K562 (cell line): ENCODE measurements around the gene ANO3. TPM values are rescaled to one million over a fixed set of nuclear protein-coding genes. Genes with fewer than 3 reads are reported as not detected.

Source experiments
- ATAC-seq: fragments of 200-7000 bp; cut with Tn5 transposase; 3 replicates; pipeline ENCODE4 v1.9.1; 2020; ENCODE audit warnings: moderate library complexity
- BruUV-seq: library from RNA; stranded (reverse); fragments of 400-500 nt; replicated peaks from 2 replicates; lab custom pipeline; 2021; lab: Mats Ljungman, UMichigan
- CTCF ChIA-PET: fragments of 300-600 bp; formaldehyde crosslinking; extraction: SDS; loops from one replicate; lab custom pipeline; 2021; ENCODE audit warnings: low intra/inter-chr PET ratio; lab: Yijun Ruan, JAX
- POLR2A ChIA-PET: fragments of 300-600, 350-650 bp; sonication (Branson Sonifier 250); formaldehyde crosslinking; extraction: SDS; loops from one replicate; lab custom pipeline; 2021; ENCODE audit warnings: antibody characterized with exemption, inconsistent platforms; lab: Yijun Ruan, JAX
- DNase-seq, 4 experiments: peaks; one replicate each; pipeline versions ENCODE4 v3.0.0 to v3.0.0-alpha.2; 2011 to 2018; ENCODE audit warnings: low spot score in 3 of 4, mixed read lengths in 3 of 4; ENCODE audit errors: extremely low read depth in 1 of 4
- FAIRE-seq: peaks from 2 replicates; lab custom pipeline; 2011; peaks lifted over from hg19 to GRCh38; lab: Jason Lieb, UNC
- H2AFZ ChIP-seq: 2 replicates; pipeline ENCODE4 v1.6.0; 2011; ENCODE audit warnings: low read depth, low read length, control low read depth, inconsistent platforms
- H3K27ac ChIP-seq: fragments of 200-600 bp; 3 replicates; pipeline ENCODE4 v1.8.0; 2011; ENCODE audit warnings: low read depth, mild to moderate bottlenecking, control low read depth, inconsistent platforms, low read length, moderate library complexity, mixed read lengths; ENCODE audit errors: extremely low read depth
- H3K27me3 ChIP-seq, 2 experiments: fragments of 300-600 bp in 1 of 2; 2 replicates in 1 of 2; 3 replicates in 1 of 2; pipeline versions ENCODE4 v1.6.0 to v1.8.0; 2011; ENCODE audit warnings: inconsistent platforms in 2 of 2, low read length in 2 of 2, mild to moderate bottlenecking in 1 of 2, mixed read lengths in 1 of 2, moderate library complexity in 1 of 2; ENCODE audit not compliant: control insufficient read depth in 2 of 2, insufficient read depth in 2 of 2
- H3K36me3 ChIP-seq: fragments of 300-600 bp; 3 replicates; pipeline ENCODE4 v1.8.0; 2011; ENCODE audit warnings: mild to moderate bottlenecking, low read length, inconsistent platforms; ENCODE audit not compliant: control insufficient read depth, insufficient read depth
- H3K4me1 ChIP-seq, 2 experiments: fragments of 200-600 bp in 1 of 2; replicated peaks in 1 of 2; 2 replicates in 1 of 2; 3 replicates in 1 of 2; pipeline versions ENCODE4 v1.5.1 to v1.8.0; 2011; ENCODE audit warnings: inconsistent platforms in 2 of 2, low read length in 2 of 2, mild to moderate bottlenecking in 1 of 2, mixed read lengths in 1 of 2, moderate library complexity in 1 of 2; ENCODE audit not compliant: control insufficient read depth in 2 of 2, insufficient read depth in 2 of 2
- H3K4me2 ChIP-seq: 2 replicates; pipeline ENCODE4 v1.6.1; 2011; ENCODE audit warnings: low read length, control low read depth, inconsistent platforms, mixed read lengths; ENCODE audit not compliant: insufficient read depth
- H3K4me3 ChIP-seq: fragments of 200-600 bp; sonication (generic), shearing (Covaris generic); 2 replicates; pipeline ENCODE4 v1.5.1; 2016; ENCODE audit warnings: control low read depth, inconsistent platforms
- H3K79me2 ChIP-seq: fragments of 200-600 bp; 3 replicates; pipeline ENCODE4 v1.8.0; 2011; ENCODE audit warnings: low read length, inconsistent platforms; ENCODE audit not compliant: control insufficient read depth, insufficient read depth
- H3K9ac ChIP-seq, 2 experiments: 2 replicates each; pipeline versions ENCODE4 v1.6.0 to v1.6.1; 2011; ENCODE audit warnings: low read depth in 2 of 2, low read length in 2 of 2, control low read depth in 1 of 2, inconsistent platforms in 1 of 2, mild to moderate bottlenecking in 1 of 2, mixed read lengths in 1 of 2; ENCODE audit not compliant: insufficient read depth in 1 of 2
- H3K9me1 ChIP-seq: one replicate; pipeline ENCODE4 v1.6.0; 2011; ENCODE audit warnings: inconsistent platforms, mild to moderate bottlenecking, low read length, moderate library complexity; ENCODE audit not compliant: control insufficient read depth, insufficient read depth
- H3K9me3 ChIP-seq: replicated peaks from 2 replicates; pipeline ENCODE4 v1.5.1; 2011; ENCODE audit warnings: low read depth, low read length, inconsistent platforms; ENCODE audit not compliant: control insufficient read depth, insufficient read depth
- H4K20me1 ChIP-seq: replicated peaks from 2 replicates; pipeline ENCODE4 v1.6.1; 2011; ENCODE audit warnings: low read length, inconsistent platforms, mixed read lengths; ENCODE audit not compliant: control insufficient read depth, insufficient read depth
- ATF1 ChIP-seq, 2 experiments: fragments of 450-650 bp in 1 of 2; IDR thresholded peaks; 2 replicates each; pipeline ENCODE4 v1.6.1; 2016; ENCODE audit warnings: missing compliant biosample characterization in 1 of 2, missing genetic modification characterization in 1 of 2
- CLOCK ChIP-seq: fragments of 250-450 bp; sonication (Bioruptor Pico); IDR thresholded peaks from 2 replicates; pipeline ENCODE4 v1.4.0; 2020; ENCODE audit warnings: mild to moderate bottlenecking, moderate library complexity, borderline replicate concordance
- CTBP1 ChIP-seq: fragments of 450-650 bp; IDR thresholded peaks from 2 replicates; pipeline ENCODE4 v1.6.1; 2016; ENCODE audit warnings: borderline replicate concordance
- DEAF1 ChIP-seq: fragments of 450-650 bp; formaldehyde crosslinking; IDR thresholded peaks from 2 replicates; pipeline ENCODE4 v1.4.0; 2020; ENCODE audit warnings: mild to moderate bottlenecking, moderate library complexity
- EZH2 ChIP-seq: IDR thresholded peaks from 2 replicates; pipeline ENCODE4 v1.6.1; 2012; ENCODE audit warnings: low read depth, mild to moderate bottlenecking, inconsistent platforms, low read length, borderline replicate concordance
- KAT2B ChIP-seq: IDR thresholded peaks from one replicate; pipeline ENCODE4 v1.6.1; 2012; ENCODE audit warnings: low read depth, mild to moderate bottlenecking, control low read depth, inconsistent platforms, low read length, moderate library complexity
- KDM4B ChIP-seq, 2 experiments: fragments of 450-650 bp in 1 of 2; sonication (generic) in 1 of 2; IDR thresholded peaks; 2 replicates each; pipeline ENCODE4 v1.6.1; 2016 to 2017; ENCODE audit warnings: borderline replicate concordance in 2 of 2, antibody characterized with exemption in 1 of 2, low read depth in 1 of 2, mild to moderate bottlenecking in 1 of 2
- L3MBTL2 ChIP-seq: fragments of 450-650 bp; IDR thresholded peaks from 2 replicates; pipeline ENCODE4 v1.6.1; 2016; ENCODE audit warnings: mild to moderate bottlenecking, moderate library complexity
- PHTF2 ChIP-seq: fragments of 250-450 bp; sonication (Bioruptor Pico); IDR thresholded peaks from 2 replicates; pipeline ENCODE4 v1.5.0; 2021; ENCODE audit warnings: mild to moderate bottlenecking
- TCF7 ChIP-seq: sonication (generic); IDR thresholded peaks from 2 replicates; pipeline ENCODE4 v1.6.1; 2016; ENCODE audit warnings: antibody characterized with exemption, borderline replicate concordance
- WHSC1 ChIP-seq: IDR thresholded peaks from one replicate; pipeline ENCODE4 v1.6.1; 2012; ENCODE audit warnings: low read length, control low read depth, inconsistent platforms
- ZBTB7A ChIP-seq: IDR thresholded peaks from 2 replicates; pipeline ENCODE4 v1.6.1; 2011; ENCODE audit warnings: low read depth, mild to moderate bottlenecking, low read length, moderate library complexity, borderline replicate concordance; ENCODE audit not compliant: control insufficient read depth
- ZBTB8A ChIP-seq: fragments of 450-650 bp; IDR thresholded peaks from 2 replicates; pipeline ENCODE4 v1.6.1; 2018; ENCODE audit warnings: mild to moderate bottlenecking, moderate library complexity; ENCODE audit not compliant: partially characterized antibody
- ZMIZ1 ChIP-seq, 2 experiments: fragments of 150-350 bp in 1 of 2; IDR thresholded peaks; 2 replicates each; pipeline ENCODE4 v1.6.1; 2012 to 2016; ENCODE audit warnings: low read depth in 2 of 2, low read length in 2 of 2, mild to moderate bottlenecking in 1 of 2, moderate library complexity in 1 of 2
- ZNF830 ChIP-seq: fragments of 250-450 bp; sonication (Bioruptor Pico); IDR thresholded peaks from 2 replicates; pipeline ENCODE4 v1.5.0; 2021; ENCODE audit warnings: mild to moderate bottlenecking
- WGBS: fragments of 100-300 bp; shearing (Covaris generic); methylation state at CpG from one replicate; pipeline ENCODE4 v1.1.6; 2016; ENCODE audit warnings: low coverage, mixed read lengths; ENCODE audit not compliant: insufficient coverage; ENCODE audit errors: missing lambda C conversion rate; 5-methylcytosine and 5-hydroxymethylcytosine counted together
- in situ Hi-C: fragments of 300-500 bp; cut with MboI; formaldehyde crosslinking; loops from 4 replicates; pipeline ENCODE4 v1.15.0; 2018; ENCODE audit warnings: inconsistent platforms, mixed read lengths
- intact Hi-C: fragments of 100-400 bp; cut with micrococcal nuclease; formaldehyde crosslinking; loops from 2 replicates; pipeline ENCODE4 v1.14.2; 2022
- polyA plus RNA-seq, 8 experiments: library from polyadenylated mRNA; depleted of rRNA in 4 of 8; stranded (reverse) in 5 of 8; unstranded in 3 of 8; fragments of >200 nt; fragmentation: Nextera tagmentation in 2 of 8; fragmentation: Illumina TruSeq in 1 of 8; extraction: Ambion mirVana in 2 of 8; extraction: Trizol in 1 of 8; gene quantifications; 2 replicates each; pipeline versions ENCODE4 v1.2.1 to v1.2.3, GENCODE V29; 2011 to 2014; ENCODE audit warnings: inconsistent platforms in 1 of 8, missing spikeins in 1 of 8
- total RNA-seq, 7 experiments: library from RNA; depleted of rRNA in 6 of 7; stranded (reverse); fragments of >200 nt in 6 of 7; fragmentation: Illumina TruSeq in 2 of 7; extraction: Trizol in 2 of 7; gene quantifications; 2 replicates each; pipeline versions ENCODE4 v1.2.1 to v1.2.3, GENCODE V29; 2011 to 2021; ENCODE audit warnings: low replicate concordance in 1 of 7

ANO3 gene
- total and polyA plus RNA-seq, 9 of the 15 experiments (the other 6 are each of a cell fraction or from before 2014, with no cell fraction given), result 0.01 to 0.13 (median 0.04) TPM; not detected in 1

- BruUV-seq, result no TSS peak
- WGBS, result 0% methylated on average over 2 of the region's 2 CpGs
- no peaks in the 10 kb centered on the region for H4K20me1 ChIP-seq
- CTCF ChIA-PET, result no interaction called here
- ATAC-seq (no peak), DNase-seq (no peak), FAIRE-seq (no peak)
- no peak overlapping the region for H3K4me3 ChIP-seq
- H3K4me2 ChIP-seq, result no peak overlapping the region
- no peaks in the 10 kb centered on the region for H3K36me3 ChIP-seq
- intact Hi-C loops, result no loop called here
- H3K9me1 ChIP-seq, result no peaks in the 10 kb centered on the region
- no peaks in the 10 kb centered on the region for H3K4me1 ChIP-seq
- H2AFZ ChIP-seq, result no peak overlapping the region
- H3K27ac ChIP-seq, result no peak overlapping the region
- no peak overlapping the region for H3K9ac ChIP-seq
- H3K9me3 ChIP-seq, result no peaks in the 10 kb centered on the region
- POLR2A ChIA-PET, result no interaction called here
- H3K79me2 ChIP-seq, result no peaks in the 10 kb centered on the region
- in situ Hi-C loops, result no loop called here
- H3K27me3 ChIP-seq, result no peaks in the 10 kb centered on the region
- TF ChIP-seq TCF7 (no peak), WHSC1 (no peak), ZMIZ1 (IDR thresholded peaks at IDR 0.05; ENCODE audit: low read depth in 2 of 2, low read length in 2 of 2) (no peak), CLOCK (CRISPR knock-in tag) (no peak), ZBTB8A (no peak), CTBP1 (no peak), L3MBTL2 (no peak), PHTF2 (no peak), ZBTB7A (no peak), ATF1 (CRISPR knock-in tag; IDR thresholded peaks at IDR 0.05) (no peak), ATF1 (tag; IDR thresholded peaks at IDR 0.05) (no peak), EZH2 (no peak), DEAF1 (CRISPR knock-in tag) (no peak), ZNF830 (CRISPR knock-in tag) (no peak), KAT2B (no peak), KDM4B (IDR thresholded peaks at IDR 0.05; ENCODE audit: borderline replicate concordance in 2 of 2, low read depth in 1 of 2) (no peak)
These were observed 281.8 kb downstream of the ANO3 start for GRCh38 chr11:26613759-26614158.
